Astrocyte of the spinal cord (primary cell): Measurements from ENCODE around the gene NTN4.
A peak's percentile ranks its signal among the peaks of the same experiment; 100 is the strongest.

ENCODE experiments used
- DNase-seq: peaks from one replicate; pipeline ENCODE4 v3.0.0; 2011; ENCODE audit warnings: low read depth, low spot score
- H3K4me3 ChIP-seq: 2 replicates; pipeline ENCODE4 v1.5.1; 2011; ENCODE audit warnings: low read depth, mild to moderate bottlenecking, low read length, moderate library complexity
- in situ Hi-C: cut with HindIII; loops from 2 replicates; pipeline ENCODE4 v1.10.0; 2017; ENCODE audit warnings: low sequenced_read_pairs
- TF ChIP-seq, protein P1 (sequence below): IDR thresholded peaks from 2 replicates; pipeline ENCODE4 v1.5.1; 2012; ENCODE audit warnings: low read depth, mild to moderate bottlenecking, low read length, inconsistent platforms

NTN4 gene

DNA sequence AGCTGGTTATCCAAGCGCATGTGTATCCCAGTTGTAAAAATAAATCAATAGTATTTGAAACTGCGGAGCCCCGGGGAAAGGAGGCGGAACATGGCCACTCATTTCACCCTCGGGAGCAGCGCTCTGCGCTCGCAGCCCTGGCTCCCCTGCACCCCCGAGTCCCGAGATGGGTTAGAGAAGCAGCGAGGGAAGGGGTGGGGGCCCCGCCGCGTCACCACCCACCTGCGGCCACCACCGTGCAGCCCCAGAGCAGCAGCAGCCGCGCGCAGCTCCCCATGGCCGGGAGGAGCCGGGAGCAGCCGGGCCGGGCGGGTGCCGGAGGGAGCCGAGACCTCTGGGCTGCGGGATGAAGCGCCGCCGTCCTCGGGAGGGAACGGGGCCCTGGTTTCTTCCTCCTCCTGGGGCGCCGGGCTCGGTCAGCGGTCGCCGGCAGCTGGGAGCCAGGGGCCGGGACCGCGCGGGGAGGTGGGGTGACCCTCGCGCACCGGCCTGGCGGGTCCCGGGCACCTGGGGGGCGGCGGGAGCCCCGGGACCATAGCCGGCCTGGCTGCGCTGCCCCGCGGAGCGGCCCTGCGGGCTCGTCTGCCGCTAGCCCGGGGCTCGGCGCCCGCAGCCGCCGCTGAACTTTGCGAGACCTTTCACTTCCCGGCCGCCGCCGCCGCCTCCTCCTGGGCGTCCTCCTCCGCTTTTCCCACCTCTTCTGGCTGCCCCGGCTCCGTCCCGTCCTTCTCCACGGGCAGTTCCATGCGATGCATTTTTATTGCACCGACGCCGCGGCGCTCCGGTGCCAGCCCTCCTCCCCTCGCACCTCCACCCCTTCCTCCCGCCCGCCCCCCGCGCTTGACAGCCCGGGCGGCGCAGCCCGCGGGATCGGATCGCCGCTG lies at the start of gene NTN4:
TSS of gene NTN4 (minus strand) at position 732 of the 884 bp plus-strand sequence. CDS start at position 277, 455 bp downstream.
- in situ Hi-C loops: no loop called here
- TF ChIP-seq, protein P1, sequence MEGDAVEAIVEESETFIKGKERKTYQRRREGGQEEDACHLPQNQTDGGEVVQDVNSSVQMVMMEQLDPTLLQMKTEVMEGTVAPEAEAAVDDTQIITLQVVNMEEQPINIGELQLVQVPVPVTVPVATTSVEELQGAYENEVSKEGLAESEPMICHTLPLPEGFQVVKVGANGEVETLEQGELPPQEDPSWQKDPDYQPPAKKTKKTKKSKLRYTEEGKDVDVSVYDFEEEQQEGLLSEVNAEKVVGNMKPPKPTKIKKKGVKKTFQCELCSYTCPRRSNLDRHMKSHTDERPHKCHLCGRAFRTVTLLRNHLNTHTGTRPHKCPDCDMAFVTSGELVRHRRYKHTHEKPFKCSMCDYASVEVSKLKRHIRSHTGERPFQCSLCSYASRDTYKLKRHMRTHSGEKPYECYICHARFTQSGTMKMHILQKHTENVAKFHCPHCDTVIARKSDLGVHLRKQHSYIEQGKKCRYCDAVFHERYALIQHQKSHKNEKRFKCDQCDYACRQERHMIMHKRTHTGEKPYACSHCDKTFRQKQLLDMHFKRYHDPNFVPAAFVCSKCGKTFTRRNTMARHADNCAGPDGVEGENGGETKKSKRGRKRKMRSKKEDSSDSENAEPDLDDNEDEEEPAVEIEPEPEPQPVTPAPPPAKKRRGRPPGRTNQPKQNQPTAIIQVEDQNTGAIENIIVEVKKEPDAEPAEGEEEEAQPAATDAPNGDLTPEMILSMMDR: no peak
- DNase-seq: peak; percentile 41
- H3K4me3 ChIP-seq: peak within 1 kb of the TSS; percentile 65

DNA sequence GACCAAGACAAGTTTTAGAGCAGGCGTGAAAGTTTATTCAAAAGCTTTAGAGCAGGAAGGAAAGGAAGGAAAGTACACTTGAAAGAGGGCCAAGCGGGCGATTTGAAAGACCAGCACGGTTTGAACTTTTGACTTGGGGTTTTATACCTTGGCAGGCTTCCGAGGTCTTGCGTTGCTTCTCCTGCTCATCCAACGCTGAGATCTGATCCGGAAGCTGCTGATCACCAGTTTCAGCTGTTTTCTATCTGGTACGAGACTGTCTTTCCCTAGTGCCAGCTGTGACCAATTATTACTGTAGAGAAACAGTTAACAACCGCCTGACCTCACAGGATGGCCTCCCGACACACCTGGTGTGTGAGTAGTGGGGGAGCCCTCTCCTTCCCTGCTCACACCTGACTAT lies 47.6 kb upstream of the NTN4 start:
- peak; percentile 58 for DNase-seq
- in situ Hi-C loops: no loop called here
- TF ChIP-seq, protein P1: no peak
- no peak overlapping the region for H3K4me3 ChIP-seq

DNA sequence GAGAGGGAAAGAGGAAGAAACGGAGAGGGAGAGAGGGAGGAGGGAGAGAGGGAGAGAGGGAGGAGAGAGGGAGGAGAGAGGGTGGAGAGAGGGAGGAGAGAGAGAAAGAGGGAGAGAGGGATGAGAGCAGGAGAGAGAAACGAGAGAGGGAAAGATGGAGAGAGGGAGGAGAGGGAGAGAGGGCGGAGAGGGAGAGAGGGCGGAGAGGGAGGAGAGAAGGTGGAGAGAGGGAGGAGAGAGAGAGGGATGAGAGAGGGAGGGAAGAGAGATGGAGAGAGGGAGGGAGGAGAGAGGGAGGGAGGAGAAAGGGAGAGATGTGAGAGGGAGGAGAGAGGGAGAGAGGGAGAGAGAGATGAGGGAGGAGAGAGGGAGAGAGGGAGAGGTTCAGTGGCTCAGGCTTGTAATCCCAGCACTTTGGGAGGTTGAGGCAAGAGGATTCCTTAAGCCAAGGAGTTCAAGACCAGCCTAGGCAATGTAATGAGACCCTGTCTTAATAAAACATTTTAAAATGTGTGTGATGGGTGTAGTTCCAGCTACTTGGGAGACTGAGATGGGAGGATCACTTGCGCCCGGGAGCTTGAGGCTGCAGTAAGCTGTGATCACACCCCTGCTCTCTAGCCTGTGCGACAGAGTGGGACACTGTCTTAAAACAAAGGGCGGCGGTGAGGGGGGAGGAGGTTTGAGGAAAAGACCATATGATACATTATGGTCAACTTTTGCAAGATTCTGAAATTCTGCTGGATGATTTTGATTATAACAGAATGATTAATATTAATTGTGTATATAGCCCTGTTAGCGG lies 46.9 kb upstream of the NTN4 start:
- in situ Hi-C loops: no loop called here
- no peak overlapping the region for H3K4me3 ChIP-seq
- DNase-seq: no peak
- TF ChIP-seq, protein P1: no peak

DNA sequence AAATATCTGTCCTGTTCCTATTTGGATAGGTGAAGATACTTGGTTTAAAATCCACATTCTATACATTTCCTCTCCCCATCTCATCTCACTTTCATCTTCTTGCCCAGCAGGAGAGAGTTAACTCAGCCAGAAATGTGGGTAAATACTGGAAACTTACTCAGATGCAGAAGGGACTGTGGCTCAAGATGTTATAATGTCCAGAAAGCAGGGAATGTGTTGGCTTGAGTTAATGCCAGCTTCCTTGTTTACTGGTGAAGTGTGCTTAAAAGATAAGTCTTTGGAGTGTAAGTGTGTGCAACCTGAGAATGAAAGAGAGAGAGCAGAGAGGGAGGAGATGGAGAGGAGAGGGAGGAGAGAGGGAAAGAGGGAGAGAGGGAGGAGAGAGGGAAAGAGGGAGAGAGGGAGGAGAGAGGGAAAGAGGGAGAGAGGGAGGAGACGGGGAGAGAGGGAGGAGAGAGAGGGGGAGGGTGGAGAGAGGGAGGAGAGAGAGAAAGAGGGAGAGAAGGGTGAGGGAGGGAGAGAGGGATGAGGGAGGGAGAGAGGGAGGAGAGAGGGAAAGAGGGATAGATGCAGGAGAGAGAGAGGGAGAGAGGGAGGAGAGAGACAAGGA lies 46.2 kb upstream of the NTN4 start:
- in situ Hi-C loops: no loop called here
- TF ChIP-seq, protein P1: no peak
- H3K4me3 ChIP-seq: no peak overlapping the region
- DNase-seq: peak; percentile 69

DNA sequence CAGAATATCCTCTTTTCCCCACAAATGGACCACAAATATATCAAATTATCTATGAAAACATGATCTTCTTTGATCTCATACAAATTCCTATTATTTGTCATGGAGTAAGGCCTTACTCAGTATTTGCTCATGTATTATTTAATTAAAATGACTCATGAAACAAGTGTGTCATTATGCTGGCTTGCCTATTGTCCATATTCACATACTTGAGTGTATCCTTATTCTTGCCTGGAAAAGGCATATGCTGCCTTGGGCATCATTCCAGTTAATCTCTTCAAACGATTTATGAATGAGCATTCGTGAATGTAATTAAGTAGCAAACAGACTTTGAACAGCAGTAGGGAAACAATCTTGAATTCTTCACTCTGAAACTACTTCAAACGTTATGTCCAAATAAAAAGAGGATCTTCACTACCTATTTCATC lies 45.6 kb upstream of the NTN4 start:
- TF ChIP-seq, protein P1: no peak
- peak; percentile 72 for DNase-seq
- in situ Hi-C loops: no loop called here
- H3K4me3 ChIP-seq: no peak overlapping the region

DNA sequence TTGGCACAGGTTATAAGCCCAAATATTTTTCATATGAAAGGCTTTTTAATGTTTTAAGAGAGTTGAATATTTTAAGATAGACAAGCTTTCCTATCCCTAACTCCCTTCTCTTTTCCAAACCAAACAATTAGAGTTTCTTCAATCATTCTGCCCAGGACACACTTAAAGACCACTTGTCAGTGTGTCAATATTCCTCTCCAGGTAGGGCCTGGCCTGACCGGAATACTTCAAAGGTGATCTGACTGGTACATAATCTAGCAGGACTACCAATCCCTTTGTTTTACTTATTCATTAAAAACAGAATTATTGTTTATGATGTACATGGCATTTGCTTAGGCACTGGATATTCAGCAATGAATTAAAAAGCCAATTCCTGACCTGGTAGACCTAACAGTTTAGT lies 44.0 kb upstream of the NTN4 start:
- DNase-seq: no peak
- in situ Hi-C loops: no loop called here
- H3K4me3 ChIP-seq: no peak overlapping the region
- TF ChIP-seq, protein P1: no peak
